GM11168 (cell line): ENCODE results near the gene PPARG.

Experiments used
- in situ Hi-C: fragments of 300-500 bp; cut with MboI; formaldehyde crosslinking; loops from one replicate; pipeline ENCODE4 v1.12.0; 2022; ENCODE audit warnings: low sequenced_read_pairs; ENCODE audit not compliant: unreplicated experiment

The PPARG gene

DNA sequence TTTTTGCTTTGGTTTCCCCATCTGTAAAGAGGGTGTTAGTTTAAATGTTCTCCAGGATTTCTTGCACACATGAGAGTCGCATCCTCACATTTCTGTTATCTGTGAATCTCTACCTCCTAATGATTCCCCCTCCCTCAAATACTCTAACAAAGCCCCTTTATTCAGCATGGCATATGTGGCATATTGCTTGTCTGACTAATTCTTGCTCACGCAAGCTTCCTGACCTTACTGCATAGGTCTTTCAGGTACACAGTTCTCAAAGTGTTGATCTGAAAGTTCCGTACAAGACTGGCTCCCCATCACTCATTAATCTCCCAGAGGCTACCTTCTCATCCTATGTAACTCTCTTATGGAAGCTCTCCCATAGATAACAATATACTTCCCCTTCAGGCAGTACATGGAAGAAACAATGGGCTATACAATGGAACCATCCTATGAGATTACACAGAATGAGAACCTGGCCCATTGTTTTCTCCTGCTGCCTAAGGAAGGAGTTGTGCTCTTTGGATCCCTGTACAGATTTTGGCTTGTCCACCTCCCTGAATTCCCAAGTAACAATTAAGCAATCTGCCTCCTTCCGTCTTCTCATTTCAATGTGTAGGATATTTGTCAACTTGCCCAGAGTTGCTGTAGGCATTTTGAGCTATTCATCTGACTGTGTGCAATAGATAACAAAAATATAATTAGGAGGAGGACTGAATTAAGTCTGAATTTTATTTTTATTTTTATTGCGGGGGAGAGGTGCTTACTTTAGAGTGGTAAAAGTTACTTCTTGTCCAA is 51.0 kb downstream of the PPARG start:
- in situ Hi-C loops, result no loop called here

DNA sequence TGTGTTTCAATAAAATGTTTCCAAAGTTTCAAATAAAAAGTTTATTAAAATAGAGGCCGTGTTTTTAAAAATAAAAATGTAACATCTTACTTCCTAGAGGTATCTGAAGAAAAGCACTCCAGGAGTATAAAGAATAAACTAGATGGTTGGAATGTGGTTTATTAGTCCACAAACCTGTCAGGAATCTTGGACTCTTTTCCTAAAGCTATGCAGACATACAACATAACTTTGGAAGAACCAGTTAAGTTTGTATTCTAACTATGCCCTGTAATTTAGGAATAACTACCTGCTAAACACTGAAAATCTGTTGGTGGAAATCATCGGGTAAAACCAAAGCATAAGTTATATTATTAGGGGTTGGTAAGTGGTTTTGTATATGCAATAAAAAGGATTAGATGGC is 51.6 kb downstream of the PPARG start:
- in situ Hi-C loops, result no loop called here

DNA sequence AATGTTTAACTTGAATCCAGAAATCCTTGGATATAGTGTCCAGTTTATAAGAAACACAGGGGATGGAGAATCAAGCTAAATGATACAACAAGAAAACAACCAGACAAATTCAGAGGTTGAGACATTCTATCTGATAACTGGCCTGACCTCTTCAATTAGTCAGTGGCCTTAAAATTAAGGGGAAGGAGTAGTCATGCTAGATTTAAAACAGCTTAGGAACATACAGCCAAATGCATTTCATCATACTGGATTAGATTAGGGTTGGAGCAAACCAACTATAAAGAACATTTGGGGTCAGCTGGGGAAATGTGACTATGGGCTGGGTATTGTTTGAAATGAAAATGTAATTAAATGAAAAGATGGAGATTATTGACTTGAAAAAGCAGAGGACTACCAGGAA is 53.3 kb downstream of the PPARG start:
- in situ Hi-C loops, result no loop called here

DNA sequence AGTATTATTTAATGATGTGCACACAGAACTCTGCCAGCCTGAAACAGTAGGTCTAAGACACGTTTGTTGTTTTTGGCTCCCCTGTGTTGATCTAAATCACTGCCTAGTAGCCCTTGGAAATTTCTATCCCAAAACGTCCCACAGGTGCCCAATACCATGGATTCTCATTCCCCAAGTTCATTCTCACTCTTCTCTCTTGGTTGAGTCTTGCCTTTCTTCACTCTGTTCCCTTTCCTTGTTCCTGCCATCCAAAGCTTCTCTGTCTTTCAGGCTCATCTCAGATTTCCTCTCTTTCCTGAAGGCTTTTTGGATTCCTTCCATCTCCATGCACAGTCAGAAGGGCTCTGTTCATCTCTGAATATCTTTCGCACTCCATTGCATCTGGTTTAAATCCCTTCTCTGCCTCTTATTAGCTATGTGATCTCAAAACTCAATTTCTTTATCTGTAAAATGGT is 54.2 kb downstream of the PPARG start:
- in situ Hi-C loops, result no loop called here

DNA sequence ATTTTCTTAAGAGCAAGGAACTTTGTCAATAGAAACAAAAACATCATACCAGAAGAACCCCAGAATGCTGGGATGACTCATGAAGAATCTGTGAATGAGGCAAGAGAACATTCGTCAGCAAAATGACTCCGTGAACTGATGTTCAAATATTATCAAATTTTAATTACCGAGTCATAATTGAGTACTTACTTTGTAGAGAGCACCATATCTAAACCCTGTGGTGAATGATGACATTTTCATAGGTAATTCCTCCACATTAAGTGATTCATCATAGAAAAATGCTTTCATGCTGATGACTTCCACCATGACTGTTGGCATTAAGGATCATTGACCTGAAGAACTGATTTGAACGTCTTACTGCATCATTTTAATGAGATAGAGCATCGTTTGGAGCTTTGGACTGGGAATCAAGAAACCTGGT is 56.3 kb downstream of the PPARG start:
- in situ Hi-C loops, result no loop called here

DNA sequence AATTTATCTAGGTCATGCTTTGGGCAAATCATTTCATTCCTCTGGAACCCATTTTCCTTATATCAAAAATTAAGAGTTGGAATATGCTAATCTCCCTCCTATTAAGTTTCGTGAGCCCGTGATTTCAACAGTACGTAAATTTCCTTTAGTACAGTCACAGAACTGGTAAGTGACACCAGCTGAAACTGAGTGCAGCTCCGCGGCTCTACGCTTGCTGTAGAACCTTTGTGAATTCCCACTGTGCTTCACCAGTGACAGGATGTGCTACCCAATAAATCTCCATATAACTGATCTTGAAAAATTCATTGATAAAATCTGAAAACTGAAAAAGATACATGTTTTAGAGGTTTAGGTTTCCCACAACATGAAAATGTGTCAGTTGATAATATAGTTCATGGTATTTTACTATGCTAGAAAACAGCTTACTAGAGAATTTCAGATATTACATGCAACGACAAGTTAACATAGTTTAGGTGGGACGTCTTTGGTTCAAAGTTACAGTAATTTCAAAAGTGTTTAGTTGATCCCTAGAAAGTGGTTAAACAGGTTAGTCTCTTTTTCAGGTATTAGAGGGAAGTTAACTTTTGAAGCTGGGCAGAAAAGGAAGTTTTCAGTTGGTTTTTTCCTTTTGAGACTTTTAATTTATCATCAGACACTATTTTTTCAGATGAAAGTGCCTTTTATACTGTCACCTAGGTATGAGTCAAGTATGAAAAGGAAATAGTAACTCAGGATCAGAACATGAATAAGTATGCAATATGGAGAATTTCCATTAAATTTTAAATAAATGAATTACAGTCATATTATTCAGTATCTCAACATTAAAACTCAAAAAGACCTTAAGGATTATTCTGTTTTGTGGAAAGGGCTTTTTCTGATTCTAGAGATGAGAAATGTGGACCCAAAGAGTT is 57.0 kb downstream of the PPARG start:
- in situ Hi-C loops, result no loop called here

DNA sequence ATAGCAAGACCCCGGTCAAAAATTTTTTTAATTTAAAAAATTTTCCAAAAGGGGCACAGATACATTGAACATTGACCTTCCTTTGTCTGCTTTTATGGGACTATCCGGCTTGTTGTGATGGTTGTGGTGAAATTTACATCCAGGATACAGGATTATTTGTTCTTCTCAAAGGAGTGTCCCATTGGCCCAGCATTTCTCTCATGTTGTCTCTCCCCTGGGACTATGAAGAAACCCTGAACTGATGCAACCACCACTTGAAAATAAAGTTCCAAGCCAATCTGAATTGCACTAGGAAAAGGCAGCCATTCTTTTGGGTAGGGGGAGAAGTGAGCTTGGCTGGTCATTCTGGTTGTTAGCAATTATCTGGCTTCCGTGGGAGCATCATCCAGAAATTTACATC is 58.4 kb downstream of the PPARG start:
- in situ Hi-C loops, result no loop called here

DNA sequence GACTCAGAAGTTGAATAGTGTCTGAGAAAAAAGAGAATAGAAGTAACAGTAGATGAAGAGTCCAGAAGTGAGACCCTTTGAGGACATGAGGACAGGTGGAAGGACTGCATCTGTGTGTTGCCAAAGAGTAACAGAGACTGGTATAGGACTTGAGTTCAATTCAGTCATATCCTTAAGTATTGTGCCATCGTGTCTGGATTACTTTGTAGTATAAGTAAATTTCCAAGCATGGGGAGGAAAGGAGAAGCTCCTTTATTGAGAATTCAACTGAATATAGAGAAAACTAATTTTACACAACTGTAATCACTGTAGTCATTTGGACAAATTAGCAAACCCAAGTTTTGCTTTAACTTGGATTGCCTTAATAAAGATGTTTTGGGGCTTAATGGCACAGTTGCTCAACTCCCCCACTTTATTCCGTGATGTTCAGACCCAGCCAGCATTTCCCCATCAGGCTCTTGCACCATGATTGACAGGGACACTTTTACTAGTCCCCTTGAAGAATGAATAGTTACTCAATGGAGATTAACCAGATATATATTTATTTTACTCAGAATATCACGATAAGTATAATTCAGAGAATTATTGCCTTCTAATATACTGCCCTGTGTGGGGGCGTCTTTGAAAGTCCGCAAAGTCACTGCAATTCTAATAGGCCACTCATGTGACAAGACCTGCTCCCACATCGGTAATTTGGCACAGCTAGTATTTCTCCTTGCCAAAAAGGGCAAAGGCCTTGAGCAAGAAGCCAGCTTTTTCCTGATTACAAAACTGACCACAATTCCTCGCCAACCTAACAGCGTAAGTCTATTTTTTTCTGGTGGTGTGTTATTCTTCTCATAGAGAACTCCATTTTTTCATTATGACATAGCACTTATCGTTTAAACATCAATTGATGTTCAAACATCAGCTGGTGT is 61.3 kb downstream of the PPARG start:
- in situ Hi-C loops, result no loop called here

DNA sequence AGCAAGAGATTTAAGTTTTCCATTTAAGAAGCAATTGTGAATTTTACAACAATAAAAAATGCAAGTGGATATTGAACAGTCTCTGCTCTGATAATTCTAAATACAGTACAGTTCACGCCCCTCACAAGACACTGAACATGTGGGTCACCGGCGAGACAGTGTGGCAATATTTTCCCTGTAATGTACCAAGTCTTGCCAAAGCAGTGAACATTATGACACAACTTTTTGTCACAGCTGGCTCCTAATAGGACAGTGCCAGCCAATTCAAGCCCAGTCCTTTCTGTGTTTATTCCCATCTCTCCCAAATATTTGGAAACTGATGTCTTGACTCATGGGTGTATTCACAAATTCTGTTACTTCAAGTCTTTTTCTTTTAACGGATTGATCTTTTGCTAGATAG is 62.3 kb downstream of the PPARG start:
- in situ Hi-C loops, result no loop called here

DNA sequence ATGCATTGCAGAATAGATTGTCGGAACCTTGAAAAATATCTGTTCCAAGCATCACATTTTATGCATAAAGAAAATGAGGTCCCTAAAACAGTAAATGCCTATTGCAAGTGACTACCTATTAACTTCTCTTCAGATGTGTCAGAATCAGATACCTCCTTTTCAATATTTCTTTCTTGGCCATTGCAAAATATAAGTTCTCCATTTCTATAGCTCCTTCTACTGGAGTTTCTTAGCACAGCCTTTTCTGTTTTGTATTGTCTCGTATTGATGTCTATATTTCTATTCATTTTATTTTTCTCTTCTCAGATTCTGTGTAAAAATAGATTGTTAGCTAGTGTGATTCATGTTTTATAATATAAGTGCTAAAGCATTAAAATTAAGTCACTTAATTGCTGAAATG is 63.4 kb downstream of the PPARG start:
- in situ Hi-C loops, result no loop called here

DNA sequence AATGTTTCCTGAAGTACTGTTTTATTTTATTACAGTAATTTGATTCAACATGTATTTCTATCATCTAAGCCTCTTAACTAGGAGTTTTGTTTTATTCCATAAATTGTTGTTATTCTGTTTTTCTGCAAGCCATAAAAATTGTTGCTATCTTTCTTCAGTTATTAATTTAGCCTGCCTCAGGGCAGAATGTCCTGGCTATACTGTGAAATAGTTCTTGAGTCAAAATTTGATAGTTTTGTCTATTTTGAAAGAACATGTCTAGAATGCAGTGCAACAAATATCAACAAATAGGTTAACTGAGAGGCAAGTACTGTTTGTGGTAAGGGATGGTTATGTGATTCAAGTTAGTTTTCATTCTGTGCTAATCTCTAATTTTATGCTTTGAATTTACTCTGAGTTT is 63.9 kb downstream of the PPARG start:
- in situ Hi-C loops, result no loop called here

DNA sequence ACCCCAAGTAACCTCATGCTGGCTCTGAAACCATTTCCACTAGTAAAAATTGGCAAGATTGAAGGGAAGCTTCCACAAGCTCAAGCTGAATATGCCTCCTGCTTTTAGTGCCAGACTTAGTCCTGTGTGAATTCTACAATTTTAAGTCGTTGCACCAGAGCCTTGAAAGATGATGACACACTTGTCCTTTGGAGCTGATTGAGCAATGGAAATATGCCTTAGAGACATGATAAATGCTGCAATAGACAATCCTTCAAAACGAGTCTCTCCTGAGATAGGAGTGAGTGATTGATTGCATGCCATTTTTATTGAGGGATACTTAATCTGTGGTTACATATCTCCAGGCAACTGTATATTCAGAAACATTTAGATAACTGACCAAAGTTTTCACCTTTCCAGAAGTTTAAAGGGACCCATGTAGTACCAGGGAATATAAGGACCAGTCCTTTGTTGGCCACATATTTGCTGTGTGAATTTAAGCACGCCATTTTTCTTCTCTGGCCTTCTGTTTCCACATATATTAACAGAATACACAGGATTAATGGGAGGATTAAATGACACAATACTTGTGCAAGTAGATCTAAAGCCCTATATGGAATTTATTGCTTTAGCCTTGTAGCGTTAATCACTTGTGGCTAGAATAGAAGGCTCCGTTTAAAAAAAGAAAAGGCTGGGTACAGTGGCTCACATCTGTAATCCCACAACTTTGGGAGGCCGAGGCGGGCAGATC is 65.1 kb downstream of the PPARG start:
- in situ Hi-C loops, result no loop called here

DNA sequence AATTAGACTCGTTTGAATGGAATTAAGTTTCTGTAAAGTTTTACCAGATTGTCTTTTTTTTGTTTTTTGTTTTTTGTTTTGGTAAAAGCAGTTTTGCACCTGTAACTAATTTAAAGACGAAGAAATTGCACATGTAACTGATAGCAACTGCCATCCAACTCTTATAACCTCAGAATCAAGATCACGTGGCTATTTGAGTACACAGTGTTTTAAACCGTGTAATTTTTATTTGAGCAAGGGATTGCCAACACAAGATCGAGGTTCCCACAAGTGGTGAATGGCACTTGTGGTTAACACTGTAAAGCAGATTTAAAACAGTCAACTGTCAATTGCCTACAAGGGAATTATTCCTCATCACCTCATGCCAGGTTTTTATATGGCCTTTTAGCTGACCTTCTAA is 67.3 kb downstream of the PPARG start:
- in situ Hi-C loops, result no loop called here

DNA sequence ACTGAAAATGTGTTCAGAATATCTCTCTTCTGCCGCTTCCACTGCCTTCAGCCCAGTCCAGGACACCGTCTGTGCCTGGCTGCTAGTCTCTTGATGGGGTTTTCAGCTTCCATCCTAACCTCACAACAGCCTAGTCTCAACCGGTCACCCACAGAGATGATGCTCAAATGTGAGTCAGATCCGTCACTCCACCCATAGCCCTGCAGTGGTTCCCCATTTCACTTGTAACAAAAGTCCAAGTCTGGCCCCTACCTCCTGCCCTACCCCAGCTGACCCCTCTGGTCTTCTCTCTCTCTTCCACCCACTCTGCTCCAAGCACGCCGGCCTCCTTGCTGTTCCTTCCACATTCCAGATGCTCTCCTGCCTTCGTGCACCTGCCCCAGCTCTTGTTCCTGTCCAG is 68.1 kb downstream of the PPARG start:
- in situ Hi-C loops, result no loop called here

DNA sequence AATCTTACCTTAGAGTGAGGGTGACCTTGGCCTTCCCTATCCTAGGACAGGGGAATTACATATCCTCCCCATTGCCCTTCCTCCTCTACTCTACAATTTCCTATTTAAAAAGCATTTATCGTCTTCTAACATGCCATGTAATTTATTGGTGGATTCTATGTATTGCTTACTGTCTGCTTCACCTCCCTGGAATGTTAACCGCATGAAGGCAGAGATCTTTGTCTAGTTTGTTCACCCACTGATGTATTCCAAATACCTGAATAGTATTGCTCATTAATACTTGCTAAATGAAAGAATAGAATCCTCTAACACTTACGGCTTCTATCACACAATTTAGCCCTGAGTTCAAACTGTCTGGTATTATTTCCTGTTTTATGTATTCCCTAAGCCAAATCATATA is 68.6 kb downstream of the PPARG start:
- in situ Hi-C loops, result no loop called here

DNA sequence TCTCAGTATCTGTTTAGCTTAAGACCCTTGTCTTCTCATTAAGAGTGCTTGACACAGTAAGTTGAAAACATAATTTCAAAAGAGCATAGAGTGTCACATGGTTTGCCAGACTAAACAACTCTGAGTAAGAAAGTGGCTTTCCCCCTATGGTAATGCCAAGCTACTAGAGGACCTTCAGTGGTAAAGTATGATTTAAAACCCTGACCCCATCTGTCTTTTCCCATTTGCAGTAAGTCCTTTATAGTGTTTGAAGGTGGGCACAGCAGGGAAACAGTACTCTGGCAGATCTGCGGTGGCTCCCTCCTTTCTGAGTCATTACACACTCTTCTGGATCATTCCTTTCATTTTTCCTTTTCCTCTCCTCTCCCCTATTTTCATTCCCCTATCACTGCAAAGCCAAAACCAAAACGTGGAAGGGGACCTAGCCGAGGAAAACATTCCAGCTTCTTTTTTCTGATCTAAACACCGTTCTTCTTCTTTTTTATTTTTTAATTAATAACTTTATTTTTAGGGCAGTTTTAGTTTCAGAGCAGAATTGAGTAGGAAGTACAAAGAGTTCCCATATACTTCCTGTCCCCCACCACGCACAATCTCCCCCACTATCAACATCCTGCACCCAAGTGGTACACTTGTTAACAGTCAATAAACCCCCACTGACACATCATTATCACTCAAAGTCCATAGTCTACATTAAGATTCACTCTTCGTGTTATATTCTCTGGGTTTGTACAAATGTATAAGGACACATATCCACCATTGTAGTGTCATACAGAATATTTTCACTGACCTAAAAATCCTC is 74.7 kb downstream of the PPARG start:
- in situ Hi-C loops, result no loop called here

DNA sequence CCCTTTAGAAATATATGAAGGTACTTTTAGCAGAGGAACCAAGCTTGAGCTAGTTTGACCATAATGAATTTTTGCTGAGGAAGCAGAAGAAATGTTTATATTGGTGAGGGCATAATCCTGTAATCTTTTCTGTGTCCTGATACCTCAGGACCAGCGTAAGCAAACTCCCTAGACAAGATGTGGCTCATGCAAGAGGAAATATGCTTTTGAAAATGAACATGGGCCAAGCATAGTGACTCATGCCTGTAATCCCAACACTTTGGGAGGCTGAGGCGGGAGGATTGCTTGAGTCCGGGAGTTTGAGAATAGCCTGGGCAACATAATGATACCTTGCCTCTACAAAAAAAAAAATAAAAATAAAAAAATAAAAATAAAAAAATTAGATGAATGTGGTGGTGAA is 78.5 kb downstream of the PPARG start:
- in situ Hi-C loops, result no loop called here

DNA sequence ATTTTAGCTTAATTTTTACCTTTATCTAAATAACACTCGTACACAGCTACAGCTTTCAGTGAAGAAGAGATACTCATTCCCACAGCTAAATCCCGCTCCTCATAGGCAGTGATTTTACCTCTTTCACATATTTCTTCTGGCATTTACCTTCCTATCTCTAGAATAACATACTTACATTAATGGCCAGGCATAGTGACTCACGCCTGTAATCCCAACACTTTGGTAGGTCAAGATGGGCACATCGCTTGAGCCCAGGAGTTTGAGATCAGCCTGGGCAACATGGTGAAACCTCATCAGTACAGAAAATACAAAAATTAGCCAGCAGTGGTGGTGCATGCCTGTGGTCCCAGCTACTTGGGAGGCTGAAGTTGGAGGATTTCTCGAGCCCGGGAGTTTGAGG is 80.2 kb downstream of the PPARG start:
- in situ Hi-C loops, result no loop called here

DNA sequence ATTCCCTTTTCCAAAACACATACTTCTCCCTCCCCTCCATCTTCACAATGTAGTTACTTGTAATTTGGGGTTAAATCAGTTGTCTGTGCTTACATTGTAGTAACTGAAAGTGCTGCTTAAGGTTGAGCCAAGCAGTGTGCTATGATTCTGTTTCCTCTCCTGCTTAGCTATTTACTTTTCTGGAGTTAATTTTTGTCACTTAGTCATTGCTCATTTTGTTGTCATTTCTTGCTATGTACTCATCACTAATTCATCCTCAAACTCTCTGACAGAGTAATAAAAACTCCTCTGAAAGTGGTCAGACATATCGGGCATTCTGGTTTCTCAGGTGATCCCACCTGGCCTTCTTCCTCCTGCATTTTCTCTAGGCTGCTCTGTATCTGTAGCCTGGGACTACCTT is 80.7 kb downstream of the PPARG start:
- in situ Hi-C loops, result no loop called here
